Ovary (tissue), 9 donors: Measurements from ENCODE around the gene PSEN2. TPM values are rescaled to one million over a fixed set of nuclear protein-coding genes. Genes with fewer than 3 reads are reported as not detected.

Experiments
- DNase-seq, 5 donors: peaks; one replicate each; pipeline ENCODE4 v3.0.0-alpha.2; 2019 to 2020
- H3K27ac ChIP-seq, 2 donors: fragments of 200-600 bp; one replicate each; pipeline versions ENCODE4 v1.5.1 to v1.8.0; 2019 to 2022
- H3K27me3 ChIP-seq: fragments of 200-600 bp; one replicate; pipeline ENCODE4 v1.8.0; 2022
- H3K36me3 ChIP-seq: fragments of 200-600 bp; sonication (generic); one replicate; pipeline ENCODE4 v1.5.1; 2019
- H3K4me1 ChIP-seq: one replicate; pipeline ENCODE4 v1.8.1; 2013; ENCODE audit warnings: mild to moderate bottlenecking, moderate library complexity; ENCODE audit not compliant: insufficient read depth
- H3K4me3 ChIP-seq: fragments of 200-600 bp; sonication (generic); one replicate; pipeline ENCODE4 v1.5.1; 2017
- H3K9me3 ChIP-seq, 2 donors: fragments of 200-600 bp in 1 of 2; sonication (generic) in 1 of 2; one replicate each; pipeline versions ENCODE4 v1.5.1 to v1.8.1; 2013 to 2019; ENCODE audit warnings: mild to moderate bottlenecking in 1 of 2, moderate library complexity in 1 of 2
- CTCF ChIP-seq, 3 donors: fragments of 450-650 bp in 2 of 3; fragments of 200-600 bp in 1 of 3; IDR thresholded peaks; one replicate each; pipeline versions ENCODE4 v1.5.1 to v1.8.0; 2016 to 2022; ENCODE audit warnings: antibody characterized with exemption in 3 of 3, mild to moderate bottlenecking in 1 of 3
- EP300 ChIP-seq: sonication (generic); formaldehyde crosslinking; IDR thresholded peaks from one replicate; pipeline ENCODE4 v1.6.1; 2017; ENCODE audit warnings: antibody characterized with exemption
- POLR2A ChIP-seq: fragments of 450-650 bp; IDR thresholded peaks from one replicate; pipeline ENCODE4 v1.6.1; 2017; ENCODE audit warnings: antibody characterized with exemption, mild to moderate bottlenecking, moderate library complexity
- WGBS, 3 donors: extraction: QIAGEN DNeasy Blood & Tissue Kit in 1 of 3; methylation state at CpG; one replicate each; pipeline versions ENCODE4 v1.1.5 to v1.1.7; 2013 to 2017; 5-methylcytosine and 5-hydroxymethylcytosine counted together
- intact Hi-C, 4 donors: fragments of 100-400 bp; cut with DNase I; formaldehyde crosslinking; loops; one replicate each; pipeline versions ENCODE4 v1.11.0 to v1.15.1; 2022 to 2023
- polyA plus RNA-seq, 2 donors: library from polyadenylated mRNA; stranded (reverse); fragments of 200-250 nt in 1 of 2; fragments of 350-450 nt in 1 of 2; fragmentation: Illumina TruSeq in 1 of 2; extraction: RNeasy Lipid Tissue Mini Kit (QIAGEN cat#74804) in 1 of 2; gene quantifications; one replicate each; pipeline ENCODE4 v1.2.3, GENCODE V29; 2013 to 2014
- total RNA-seq, 7 donors: library from RNA; depleted of rRNA in 2 of 7; stranded (reverse); fragments of >200 nt in 2 of 7; fragmentation: NEBNext Ultra II Directional in 3 of 7; extraction: Animal tissue kit (Norgen Biotek cat#: 25700) in 3 of 7; gene quantifications; one replicate each; pipeline versions ENCODE4 v1.1.0 to v1.2.4, GENCODE V29; 2016 to 2023
- donor health status: DM: no; HTN: no; CAD: no; lungs with moderate emphysema.
- donor health status: DM: no; HTN: no; CAD: no.
- donor health status: Bipolar disorder and iron deficiency.
- donor health status: DM: yes; HTN: yes; CAD: no.
- donor health status: DM: no; HTN: no; CAD: no.
- donor health status: DM: yes; HTN: yes; CAD: no.

PSEN2 gene
- total and polyA plus RNA-seq, 9 donors, result 17.8 to 37.0 (median 24.6) TPM

- H3K36me3 ChIP-seq, result no peaks in the 10 kb centered on the region
Measured at GRCh38 chr1:226881515-226882185, 11.2 kb downstream of the PSEN2 start.

GRCh38 chr1:226882187-226882586 lies 11.8 kb downstream of the PSEN2 start:
- intact Hi-C loops, result no loop called here
- H3K36me3 ChIP-seq, result no peaks in the 10 kb centered on the region

More at GRCh38 chr1:226881515-226882185, 11.2 kb downstream of the PSEN2 start:
- Histone ChIP-seq H3K27ac (peak overlapping the region in 1 of 2 donors; percentile 74), H3K4me1 (peaks cover 6% of the 10 kb centered on the region), H3K27me3 (no peaks in the 10 kb centered on the region), H3K4me3 (no peak overlapping the region), H3K9me3 (no peaks in the 10 kb centered on the region)
- DNase-seq, result no peak
- intact Hi-C loops, result no loop called here
- WGBS, 3 donors, result 92 to 93% (median 92%) methylated on average over 15 of the region's 15 CpGs
- TF ChIP-seq EP300 (no peak), POLR2A (no peak)

GRCh38 chr1:226882631-226883409 lies 12.4 kb downstream of the PSEN2 start:
- no peak for TF ChIP-seq EP300
- TF ChIP-seq POLR2A, result no peak
- TF ChIP-seq CTCF (IDR thresholded peaks at IDR 0.05), result no peak
- Histone ChIP-seq H3K4me1 (peaks cover 6% of the 10 kb centered on the region), H3K36me3 (no peaks in the 10 kb centered on the region), H3K27me3 (no peaks in the 10 kb centered on the region), H3K27ac (peak overlapping the region; percentile 28 to 74), H3K9me3 (no peaks in the 10 kb centered on the region), H3K4me3 (peak overlapping the region; percentile 17)
- WGBS, 3 donors, result 6 to 10% (median 7%) methylated on average over 9 of the region's 9 CpGs
- no peak for DNase-seq
- intact Hi-C loops, result no loop called here

More at GRCh38 chr1:226882187-226882586, 11.8 kb downstream of the PSEN2 start:
- TF ChIP-seq POLR2A (no peak), CTCF (IDR thresholded peaks at IDR 0.05) (no peak), EP300 (no peak)
- Histone ChIP-seq H3K27me3 (no peaks in the 10 kb centered on the region), H3K27ac (peak overlapping the region; percentile 28 to 74), H3K4me3 (peak overlapping the region; percentile 17), H3K4me1 (peaks cover 6% of the 10 kb centered on the region), H3K9me3 (no peaks in the 10 kb centered on the region)
- no peak for DNase-seq
- WGBS, 3 donors, result 41 to 43% (median 42%) methylated on average over 5 of the region's 5 CpGs

GRCh38 chr1:226883630-226884029 lies 13.2 kb downstream of the PSEN2 start:
- H3K27ac ChIP-seq, result no peak overlapping the region
- 86 to 89% (median 88%) methylated on average over 16 of the region's 16 CpGs for WGBS, 3 donors
- intact Hi-C loops, result no loop called here

More at GRCh38 chr1:226883630-226884029, 13.2 kb downstream of the PSEN2 start:
- Histone ChIP-seq H3K4me1 (peaks cover 6% of the 10 kb centered on the region), H3K27me3 (no peaks in the 10 kb centered on the region), H3K36me3 (no peaks in the 10 kb centered on the region), H3K4me3 (no peak overlapping the region), H3K9me3 (no peaks in the 10 kb centered on the region)
- TF ChIP-seq EP300 (no peak), CTCF (IDR thresholded peaks at IDR 0.05) (no peak), POLR2A (no peak)
- no peak for DNase-seq
